T-helper 2 cell (primary cell): ENCODE data around the gene ACCSL.

ENCODE experiments used
- DNase-seq, 5 experiments: peaks; one replicate each; pipeline versions ENCODE4 v3.0.0 to v3.0.0-alpha.2; 2012 to 2022

The ACCSL gene

GRCh38 chr11:44065841-44066731 lies 18.3 kb downstream of the ACCSL start, which contains the start of gene ACCS:
ACCS (plus strand) TSS chr11:44066270; CDS start chr11:44067628, 1,358 bp downstream.
- peak; percentile 69 to 96 (median 84) for DNase-seq

DNA sequence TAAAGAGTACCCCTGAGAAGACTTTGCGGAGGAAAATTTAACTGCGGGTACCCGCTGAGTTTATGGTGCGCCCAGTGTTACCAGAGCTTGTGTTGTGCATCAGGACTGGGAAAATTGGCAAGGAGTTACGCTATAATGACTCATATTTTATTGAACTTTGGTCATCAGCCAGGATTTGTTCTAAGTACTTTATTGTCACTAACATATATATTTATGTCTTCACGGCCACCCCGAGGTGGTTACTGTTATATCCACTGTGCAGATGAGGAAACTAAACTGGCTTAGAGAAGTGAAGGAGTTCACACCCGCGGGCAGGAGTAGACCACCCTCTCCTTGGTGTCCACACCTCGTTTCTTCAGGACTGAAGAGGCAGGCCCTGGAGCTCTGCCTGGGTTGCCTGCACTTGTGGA lies 19.0 kb downstream of the ACCSL start:
- peak in 1 of 5 experiments; percentile 5 for DNase-seq

GRCh38 chr11:44067266-44067665 lies 19.5 kb downstream of the ACCSL start:
- DNase-seq = peak in 1 of 5 experiments; percentile 26

GRCh38 chr11:44068180-44068579 lies 20.4 kb downstream of the ACCSL start:
- DNase-seq = no peak

DNA sequence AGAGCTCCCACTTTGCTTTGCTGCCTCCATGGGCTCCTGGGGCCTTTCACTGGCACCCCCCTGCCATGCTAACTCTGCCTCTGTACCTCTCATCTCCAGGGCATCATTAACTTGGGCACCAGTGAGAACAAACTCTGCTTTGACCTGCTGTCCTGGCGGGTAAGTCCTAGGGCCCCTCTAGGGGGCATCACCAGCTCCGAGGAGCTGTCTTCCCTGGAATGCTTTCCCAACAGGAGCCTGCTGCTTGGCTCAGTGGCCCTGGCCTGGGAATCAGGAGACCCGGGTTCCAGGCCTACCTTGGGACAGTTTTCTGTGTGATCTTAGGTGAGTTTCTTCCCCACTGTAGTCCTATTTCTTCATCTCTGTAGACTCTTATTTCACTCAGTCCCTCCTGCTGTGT lies 23.4 kb downstream of the ACCSL start:
- DNase-seq = no peak

DNA sequence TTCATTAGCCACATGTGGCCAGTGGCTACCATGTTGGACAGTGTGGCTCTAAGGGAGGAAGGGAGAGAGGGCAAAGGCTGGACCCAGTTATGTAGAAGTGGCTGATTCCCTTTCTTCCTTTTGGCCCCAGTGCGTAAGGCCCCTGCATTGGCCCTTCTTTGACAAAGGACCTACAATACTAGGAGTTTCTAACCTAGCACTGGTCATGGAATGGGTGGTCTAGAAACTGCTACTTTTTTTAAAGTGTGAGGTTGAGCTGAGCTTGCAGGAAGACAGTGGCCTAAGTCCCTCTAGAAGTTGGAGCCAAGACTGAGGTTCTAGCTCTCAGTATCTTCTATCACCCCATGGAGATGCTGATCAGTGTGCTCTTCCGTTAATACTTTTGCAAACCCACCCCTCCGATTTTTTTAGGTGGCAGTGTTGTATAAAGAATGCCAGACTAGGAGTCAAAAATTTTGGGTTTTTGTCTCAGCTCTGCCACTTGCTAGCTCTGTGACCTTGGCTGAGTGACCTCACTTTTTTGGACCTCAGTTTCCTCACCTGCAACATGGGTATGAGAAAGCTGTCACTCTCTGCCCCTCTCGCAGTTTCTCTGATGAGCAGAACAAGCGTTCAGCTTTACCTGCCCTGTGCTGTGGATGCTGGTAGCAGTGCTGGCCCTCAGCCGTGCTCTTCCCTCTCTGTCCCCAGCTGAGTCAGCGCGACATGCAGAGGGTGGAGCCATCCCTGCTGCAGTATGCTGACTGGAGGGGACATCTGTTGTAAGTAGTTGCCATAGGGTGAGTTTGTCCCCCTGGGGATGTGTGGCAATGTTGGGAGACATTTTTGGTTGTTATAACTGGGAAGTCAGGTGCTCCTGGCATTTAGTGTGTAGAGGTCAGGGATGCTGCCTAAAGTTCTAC lies 25.2 kb downstream of the ACCSL start:
- no peak for DNase-seq

DNA sequence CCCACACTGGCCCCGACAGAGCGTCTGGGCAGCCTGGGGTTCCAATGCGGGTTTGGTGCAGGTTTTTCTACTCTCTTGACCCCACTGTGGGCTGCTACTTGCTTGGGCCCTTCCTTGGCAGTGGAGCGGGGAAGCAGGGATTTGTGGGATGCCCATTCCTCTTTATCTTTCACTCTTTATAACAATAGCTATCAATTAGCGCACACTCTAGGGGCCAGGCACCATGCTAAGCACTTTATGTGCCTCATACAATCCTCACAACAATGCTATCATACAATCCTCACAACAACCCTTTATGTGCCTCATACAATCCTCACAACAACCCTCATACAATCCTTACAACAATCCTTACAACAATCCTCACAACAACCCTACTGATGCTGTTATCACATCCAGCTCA lies 31.0 kb downstream of the ACCSL start:
- no peak for DNase-seq

GRCh38 chr11:44079376-44079775 lies 31.6 kb downstream of the ACCSL start:
- DNase-seq = no peak

DNA sequence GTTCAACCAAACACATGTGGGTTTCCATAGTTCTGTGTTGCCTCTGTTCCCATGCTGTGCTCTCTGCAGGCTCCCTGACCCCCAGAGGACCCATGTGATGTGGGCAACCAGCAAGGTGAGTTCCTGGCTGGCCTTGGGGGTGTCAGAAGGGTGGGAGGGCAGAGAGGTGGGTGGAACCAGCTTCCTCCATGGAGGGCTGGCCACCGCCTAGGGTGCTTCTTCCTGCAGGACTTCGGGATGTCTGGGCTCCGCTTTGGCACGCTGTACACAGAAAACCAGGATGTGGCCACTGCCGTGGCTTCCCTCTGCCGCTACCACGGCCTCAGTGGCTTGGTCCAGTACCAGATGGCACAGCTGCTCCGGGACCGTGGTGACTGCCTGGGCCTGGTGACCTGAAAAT lies 33.2 kb downstream of the ACCSL start:
- DNase-seq = no peak

DNA sequence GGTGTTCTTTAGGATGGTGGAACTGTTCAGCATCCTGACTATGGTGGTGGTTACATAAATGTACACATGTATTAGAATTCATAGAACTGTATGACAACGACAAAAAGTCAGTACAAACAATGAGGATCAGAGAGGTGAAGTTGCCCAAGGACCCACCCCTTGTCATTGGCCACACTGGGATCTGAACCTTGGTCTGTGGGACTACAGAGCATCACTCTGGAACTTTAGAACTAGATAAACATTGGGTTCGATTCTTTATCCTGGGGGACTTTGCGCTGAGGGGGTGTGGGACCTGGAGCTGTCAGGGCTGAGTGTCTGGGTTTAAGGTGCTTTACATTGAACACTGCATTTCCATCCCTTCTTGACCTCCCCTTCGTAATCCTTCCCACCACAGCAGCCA lies 34.9 kb downstream of the ACCSL start:
- DNase-seq = no peak

DNA sequence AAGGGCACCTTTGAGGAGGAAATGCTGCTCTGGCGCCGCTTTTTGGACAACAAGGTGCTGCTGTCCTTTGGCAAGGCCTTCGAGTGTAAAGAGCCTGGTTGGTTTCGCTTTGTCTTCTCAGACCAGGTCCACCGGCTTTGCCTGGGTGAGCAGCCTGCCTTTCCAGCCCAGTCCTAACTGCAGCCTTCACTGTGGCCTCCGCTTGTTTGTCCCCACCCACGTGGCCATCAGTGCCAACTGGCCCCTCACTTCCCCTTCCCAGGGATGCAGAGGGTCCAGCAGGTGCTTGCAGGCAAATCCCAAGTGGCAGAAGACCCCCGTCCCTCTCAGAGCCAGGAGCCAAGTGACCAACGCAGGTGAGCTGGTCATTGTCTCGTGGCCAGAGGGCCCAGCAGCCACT lies 35.7 kb downstream of the ACCSL start:
- no peak for DNase-seq

GRCh38 chr11:44083906-44084305 lies 36.1 kb downstream of the ACCSL start:
- no peak for DNase-seq

DNA sequence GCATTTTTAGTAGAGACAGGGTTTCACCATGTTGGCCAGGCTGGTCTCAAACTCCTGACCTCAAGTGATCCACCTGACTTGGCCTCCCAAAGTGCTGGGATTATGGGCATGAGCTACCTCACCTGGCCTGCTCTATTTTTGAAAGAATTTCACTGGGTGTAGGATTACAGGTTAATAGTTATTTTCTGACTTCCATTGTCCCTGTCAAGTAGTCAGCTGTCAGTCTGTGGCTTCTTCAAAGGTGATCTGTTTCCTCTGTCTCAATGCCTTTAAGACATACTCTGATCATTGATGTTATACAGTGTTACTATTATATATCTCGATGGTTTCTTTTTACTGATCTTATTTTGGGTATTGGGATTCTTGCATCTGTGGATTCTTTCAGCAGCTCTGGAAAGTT lies 37.5 kb downstream of the ACCSL start:
- DNase-seq = no peak

DNA sequence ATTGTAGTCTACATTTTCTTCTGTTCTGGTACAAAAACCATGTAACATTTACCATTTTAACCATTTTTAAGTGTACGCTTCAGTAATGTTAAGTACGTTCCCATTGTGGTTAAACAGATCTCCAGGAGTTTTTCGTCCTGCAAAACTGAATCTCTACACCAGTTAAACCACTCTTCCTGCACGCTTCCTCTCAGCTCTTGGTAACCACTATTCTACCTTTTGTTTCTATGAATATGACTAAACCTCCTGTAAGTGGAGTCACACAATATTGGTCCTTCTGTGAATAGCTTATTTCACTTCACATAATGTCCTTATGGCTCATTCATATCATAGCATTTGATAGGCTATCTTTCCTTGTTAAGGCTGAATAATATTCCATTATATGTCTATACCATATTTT lies 40.6 kb downstream of the ACCSL start:
- DNase-seq = peak in 1 of 5 experiments; percentile 62

DNA sequence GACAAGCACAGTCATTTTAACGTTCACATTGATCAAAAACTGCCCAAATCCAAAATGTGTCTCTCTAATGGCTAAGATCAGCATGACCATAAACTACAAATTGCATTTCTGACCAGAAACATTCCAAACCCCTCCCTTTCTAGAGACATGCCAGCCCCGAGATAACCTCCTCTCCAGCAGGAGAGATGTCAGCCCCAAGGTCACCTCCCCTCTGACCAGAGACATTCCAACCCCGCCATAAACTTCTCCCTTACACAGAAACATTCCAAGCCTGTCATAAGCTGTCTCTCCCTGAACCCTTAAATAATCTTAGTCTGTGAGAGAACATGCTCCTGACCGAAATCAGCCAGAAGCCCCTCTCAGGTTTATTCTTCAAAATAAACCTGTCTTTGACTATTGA lies 41.1 kb downstream of the ACCSL start:
- DNase-seq = no peak

GRCh38 chr11:44090539-44090938 lies 42.8 kb downstream of the ACCSL start:
- no peak for DNase-seq

DNA sequence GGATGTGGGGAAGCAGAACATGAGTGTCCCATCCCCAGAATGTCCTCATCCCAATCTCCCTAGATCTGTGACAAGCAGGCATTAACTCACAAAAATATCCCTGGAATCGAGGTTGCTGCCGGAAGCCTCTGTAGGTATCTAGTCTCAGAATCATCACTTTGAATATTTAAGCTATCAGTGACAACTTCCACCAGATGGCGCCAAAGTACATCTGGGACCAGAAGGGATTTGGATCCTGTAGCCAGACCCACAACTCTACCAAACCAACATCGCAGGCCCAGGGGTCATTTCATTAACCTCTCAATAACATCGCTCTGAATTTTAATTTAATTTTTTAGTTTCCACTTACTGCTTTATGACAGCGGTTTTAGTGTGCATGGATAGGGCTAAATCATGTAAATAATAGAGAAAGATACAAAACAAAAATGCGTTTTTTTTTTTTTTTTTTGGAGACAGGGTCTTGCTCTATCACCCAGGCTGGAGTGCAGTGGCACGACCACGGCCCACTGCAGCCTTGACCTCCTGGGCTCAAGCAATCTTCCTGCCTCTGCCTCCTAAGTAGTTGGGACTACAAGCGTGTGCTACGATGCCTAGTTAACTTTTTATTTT lies 46.6 kb downstream of the ACCSL start:
- DNase-seq = peak; percentile 21 to 76 (median 68)

DNA sequence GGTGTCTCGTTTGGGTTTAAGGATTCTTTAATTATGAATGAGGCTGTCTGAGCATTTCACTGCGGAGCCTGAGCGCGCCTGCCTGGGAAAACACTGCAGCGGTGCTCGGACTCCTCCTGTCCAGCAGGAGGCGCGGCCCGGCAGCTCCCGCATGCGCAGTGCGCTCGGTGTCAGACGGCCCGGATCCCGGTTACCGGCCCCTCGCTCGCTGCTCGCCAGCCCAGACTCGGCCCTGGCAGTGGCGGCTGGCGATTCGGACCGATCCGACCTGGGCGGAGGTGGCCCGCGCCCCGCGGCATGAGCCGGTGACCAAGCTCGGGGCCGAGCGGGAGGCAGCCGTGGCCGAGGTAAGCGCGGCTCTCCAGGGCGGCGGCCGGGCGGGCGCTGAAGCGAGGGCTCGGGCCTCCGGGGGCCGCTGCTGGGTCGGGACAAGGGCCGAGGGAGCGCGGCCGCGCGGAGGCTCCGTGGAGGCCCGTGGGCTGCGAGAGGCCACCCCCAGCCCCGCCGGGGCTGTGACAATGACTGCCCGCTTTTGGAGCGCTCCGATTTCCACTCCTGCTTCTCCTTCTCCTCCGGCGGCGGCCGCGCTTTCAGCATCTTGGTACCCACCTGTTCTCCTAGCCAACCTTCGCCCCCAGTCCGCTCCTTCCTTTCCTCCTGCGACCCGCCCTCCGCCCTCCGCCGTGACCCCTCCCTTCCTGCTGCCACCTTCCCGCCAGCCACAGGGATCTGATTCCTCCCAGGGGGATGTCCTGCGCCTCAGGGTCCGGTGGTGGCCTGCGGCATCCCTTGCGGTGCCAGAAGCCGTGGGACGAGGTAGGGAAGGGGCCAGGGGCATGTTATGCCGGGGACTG lies 48.0 kb downstream of the ACCSL start, which contains the start of gene EXT2:
TSS of gene EXT2 (plus strand) at position 173 of the 854 bp plus-strand sequence. CDS start 12,035 bp downstream, outside the sequence.
- DNase-seq = peak; percentile 75 to 82 (median 77)

GRCh38 chr11:44096360-44097185 lies 48.8 kb downstream of the ACCSL start:
- no peak for DNase-seq

DNA sequence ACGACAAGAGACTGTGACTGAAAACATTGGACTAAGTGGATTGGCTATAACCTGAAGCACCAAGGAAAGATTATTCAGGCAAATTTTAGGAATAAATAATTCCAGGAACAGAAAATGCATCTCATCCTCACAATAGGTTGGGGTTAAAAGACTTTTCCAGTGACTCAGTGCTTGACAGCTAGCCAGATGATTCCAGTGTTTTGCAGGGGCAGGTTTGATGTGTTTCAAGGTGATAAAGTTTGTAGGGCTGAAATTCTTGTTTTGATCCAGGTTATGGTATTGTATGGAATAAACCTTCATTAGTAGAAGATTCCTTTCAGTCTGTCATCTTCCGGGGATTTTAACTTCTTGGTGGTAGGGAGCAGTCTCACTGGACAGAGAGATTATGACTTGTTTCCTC lies 50.0 kb downstream of the ACCSL start:
- DNase-seq = no peak

GRCh38 chr11:44101098-44101497 lies 53.3 kb downstream of the ACCSL start:
- no peak for DNase-seq
